ENCODE data around the gene GPR65.

GRCh38 chr14:88002421-88003075, 2.4 kb upstream of the GPR65 start:
- no peak for TF ChIP-seq POLR2A (IDR thresholded peaks at IDR 0.05; ENCODE audit: low read length)
- no peak for TF ChIP-seq GATA1 (IDR thresholded peaks at IDR 0.05; ENCODE audit: low read depth, low read length)

Data from erythroblast (primary cell).